Activated CD4-positive, alpha-beta memory T cell treated with anti-CD3 and anti-CD28 coated beads for 36 hours (primary cell): ENCODE measurements around the gene SMCR8. TPM values are rescaled to one million over a fixed set of nuclear protein-coding genes. Genes with fewer than 3 reads are reported as not detected.
"Not testable (repeated sequence)": the region's sequence is repeated elsewhere in the genome, so short reads cannot be mapped to it uniquely, and the experiment has no call there.

ENCODE experiments used
- CTCF ChIA-PET: fragments of 350-600 bp; sonication (Branson Sonifier 250); formaldehyde crosslinking; loops from one replicate; lab custom pipeline; 2021; ENCODE audit warnings: antibody characterized with exemption, inconsistent platforms; lab: Charles Lee
- POLR2A ChIA-PET: fragments of 350-600 bp; sonication (Branson Sonifier 250); formaldehyde crosslinking; loops from one replicate; lab custom pipeline; 2021; ENCODE audit warnings: antibody characterized with exemption; lab: Charles Lee
- DNase-seq: peaks from one replicate; pipeline ENCODE4 v3.0.0-alpha.2; 2020
- H3K27ac Mint-ChIP-seq: one replicate; pipeline ENCODE4 v1.8.0; 2021; ENCODE audit warnings: mixed read lengths
- H3K27me3 Mint-ChIP-seq: one replicate; pipeline ENCODE4 v1.8.0; 2021; ENCODE audit warnings: mixed read lengths
- H3K36me3 Mint-ChIP-seq: one replicate; pipeline ENCODE4 v1.8.0; 2021; ENCODE audit warnings: mixed read lengths
- H3K4me1 Mint-ChIP-seq: one replicate; pipeline ENCODE4 v1.8.0; 2021; ENCODE audit warnings: low read depth, mixed read lengths
- H3K4me3 Mint-ChIP-seq: one replicate; pipeline ENCODE4 v1.8.0; 2021; ENCODE audit warnings: mild to moderate bottlenecking, mixed read lengths
- H3K9me3 Mint-ChIP-seq: one replicate; pipeline ENCODE4 v1.8.0; 2021; ENCODE audit warnings: mixed read lengths
- intact Hi-C: fragments of 100-400 bp; cut with micrococcal nuclease; formaldehyde crosslinking; loops from one replicate; pipeline ENCODE4 v1.15.1; 2023
- total RNA-seq, 2 experiments: library from RNA; stranded (reverse); gene quantifications; one replicate each; pipeline ENCODE4 v1.2.3, GENCODE V29; 2021

Gene SMCR8
- total RNA-seq, 2 experiments from 2014 or later = 11.1 to 11.3 TPM

GRCh38 chr17:18331879-18332278 lies 16.8 kb downstream of the SMCR8 start:
- peaks cover 27% of the 10 kb centered on the region for H3K36me3 Mint-ChIP-seq
- ChIA-PET CTCF (interaction anchor here (1.1 kb wide), 1 partner anchor 83 kb away, joined by 3 read pairs; no protein-coding TSS in a partner anchor), POLR2A (interaction anchor here (0.6 to 1.2 kb wide), 2 partner anchors 8 to 10 kb away, joined by 3 read pairs; no protein-coding TSS in a partner anchor)
- intact Hi-C loops = no loop called here
- no peak overlapping the region for H3K4me3 Mint-ChIP-seq
- DNase-seq = no peak
- peak overlapping the region; percentile 54 for H3K27ac Mint-ChIP-seq
- H3K27me3 Mint-ChIP-seq = no peaks in the 10 kb centered on the region
- peaks cover 7% of the 10 kb centered on the region for H3K4me1 Mint-ChIP-seq
- H3K9me3 Mint-ChIP-seq = no peaks in the 10 kb centered on the region

DNA sequence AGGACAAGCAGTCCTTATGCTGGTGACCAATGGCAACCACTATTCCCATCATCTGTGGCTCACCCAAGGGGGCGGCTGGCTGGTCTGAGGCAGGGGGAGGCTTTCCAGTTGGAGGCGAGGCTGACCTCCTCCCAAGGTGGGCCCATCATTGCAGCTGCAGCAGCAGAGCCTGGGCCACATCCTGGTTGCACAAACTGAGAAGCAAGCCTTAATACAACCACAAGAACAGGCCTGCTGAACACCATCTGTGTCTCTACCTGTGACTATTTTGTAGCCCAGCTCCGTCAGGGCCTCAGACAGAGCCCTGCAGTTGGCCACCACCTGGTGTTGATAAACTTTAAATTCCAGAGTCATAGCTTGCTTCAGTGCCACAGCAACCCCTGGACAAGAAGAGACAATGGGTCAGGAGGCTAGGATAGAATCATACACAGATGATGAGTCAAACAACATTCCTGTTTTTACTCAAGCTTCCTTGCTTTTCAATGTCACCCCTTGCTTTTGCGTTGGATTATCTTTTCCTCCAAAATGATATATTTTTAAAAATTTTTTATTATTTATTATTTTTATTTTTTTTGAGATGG lies 17.9 kb downstream of the SMCR8 start:
- intact Hi-C loops = no loop called here
- no peak overlapping the region for H3K4me3 Mint-ChIP-seq
- ChIA-PET CTCF (interaction anchor here (1.1 kb wide), 1 partner anchor 85 kb away, joined by 3 read pairs; no protein-coding TSS in a partner anchor), POLR2A (no interaction called here)
- H3K27me3 Mint-ChIP-seq = no peaks in the 10 kb centered on the region
- peaks cover 7% of the 10 kb centered on the region for H3K4me1 Mint-ChIP-seq
- no peaks in the 10 kb centered on the region for H3K9me3 Mint-ChIP-seq
- peaks cover 24% of the 10 kb centered on the region for H3K36me3 Mint-ChIP-seq
- no peak for DNase-seq
- no peak overlapping the region for H3K27ac Mint-ChIP-seq

GRCh38 chr17:18338158-18338557 lies 23.1 kb downstream of the SMCR8 start:
- H3K4me3 Mint-ChIP-seq, intact Hi-C loops, POLR2A ChIA-PET, H3K27ac Mint-ChIP-seq, CTCF ChIA-PET, H3K27me3 Mint-ChIP-seq, DNase-seq, H3K9me3 Mint-ChIP-seq, H3K4me1 Mint-ChIP-seq: not testable (repeated sequence)
- peaks cover 33% of the 10 kb centered on the region for H3K36me3 Mint-ChIP-seq

GRCh38 chr17:18339933-18340332 lies 24.8 kb downstream of the SMCR8 start:
- POLR2A ChIA-PET = no interaction called here

GRCh38 chr17:18344021-18344420 lies 28.9 kb downstream of the SMCR8 start:
- no peak overlapping the region for H3K4me3 Mint-ChIP-seq
- peaks cover 38% of the 10 kb centered on the region for H3K36me3 Mint-ChIP-seq
- no peak overlapping the region for H3K27ac Mint-ChIP-seq
- CTCF ChIA-PET = no interaction called here
- H3K9me3 Mint-ChIP-seq = no peaks in the 10 kb centered on the region
- POLR2A ChIA-PET = no interaction called here
- intact Hi-C loops = no loop called here
- DNase-seq = no peak
- no peaks in the 10 kb centered on the region for H3K27me3 Mint-ChIP-seq
- H3K4me1 Mint-ChIP-seq = no peaks in the 10 kb centered on the region

More at GRCh38 chr17:18339933-18340332, 24.8 kb downstream of the SMCR8 start:
- intact Hi-C loops = no loop called here
- Mint-ChIP-seq H3K4me3 (no peak overlapping the region), H3K27ac (no peak overlapping the region), H3K36me3 (peaks cover 33% of the 10 kb centered on the region), H3K9me3 (no peaks in the 10 kb centered on the region), H3K4me1 (no peaks in the 10 kb centered on the region), H3K27me3 (no peaks in the 10 kb centered on the region)
- CTCF ChIA-PET = no interaction called here
- DNase-seq = no peak

DNA sequence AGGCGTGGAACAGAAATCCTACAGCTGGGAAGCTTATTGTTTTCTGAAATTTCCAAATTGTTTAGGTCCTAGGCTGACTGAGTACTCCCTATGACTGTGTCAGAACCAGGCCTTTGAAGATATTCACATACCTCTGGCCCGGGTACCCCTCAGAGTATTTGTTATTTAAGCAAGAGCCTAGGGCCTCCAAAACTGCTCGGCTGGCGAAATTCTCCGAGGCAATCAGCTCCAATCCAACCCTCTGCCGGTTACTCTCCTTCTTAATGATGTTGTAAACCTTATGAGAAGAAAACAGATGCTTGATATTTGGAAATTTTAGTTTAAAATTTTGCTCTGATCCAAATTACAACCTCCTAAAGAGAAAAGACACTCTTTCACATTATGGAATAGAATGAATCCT lies 38.4 kb downstream of the SMCR8 start:
- H3K9me3 Mint-ChIP-seq = no peaks in the 10 kb centered on the region
- H3K4me1 Mint-ChIP-seq = peaks cover 2% of the 10 kb centered on the region
- no peak overlapping the region for H3K27ac Mint-ChIP-seq
- intact Hi-C loops = no loop called here
- POLR2A ChIA-PET = no interaction called here
- H3K27me3 Mint-ChIP-seq = no peaks in the 10 kb centered on the region
- no peak overlapping the region for H3K4me3 Mint-ChIP-seq
- no peak for DNase-seq
- H3K36me3 Mint-ChIP-seq = peaks cover 17% of the 10 kb centered on the region
- CTCF ChIA-PET = no interaction called here

GRCh38 chr17:18356624-18357023 lies 41.5 kb downstream of the SMCR8 start:
- no peak overlapping the region for H3K4me3 Mint-ChIP-seq
- ChIA-PET POLR2A (interaction anchor here (0.6 kb wide), 1 partner anchor 168 kb away, joined by 4 read pairs; no protein-coding TSS in a partner anchor), CTCF (no interaction called here)
- H3K9me3 Mint-ChIP-seq = no peaks in the 10 kb centered on the region
- no peak for DNase-seq
- no peak overlapping the region for H3K27ac Mint-ChIP-seq
- no peaks in the 10 kb centered on the region for H3K27me3 Mint-ChIP-seq
- peaks cover 2% of the 10 kb centered on the region for H3K4me1 Mint-ChIP-seq
- intact Hi-C loops = no loop called here
- peaks cover 20% of the 10 kb centered on the region for H3K36me3 Mint-ChIP-seq

GRCh38 chr17:18360518-18360917 lies 45.4 kb downstream of the SMCR8 start:
- H3K27ac Mint-ChIP-seq = no peak overlapping the region
- peaks cover 16% of the 10 kb centered on the region for H3K4me1 Mint-ChIP-seq
- intact Hi-C loops = no loop called here
- H3K4me3 Mint-ChIP-seq = no peak overlapping the region
- POLR2A ChIA-PET = no interaction called here
- no peaks in the 10 kb centered on the region for H3K27me3 Mint-ChIP-seq
- DNase-seq = no peak
- CTCF ChIA-PET = no interaction called here
- no peaks in the 10 kb centered on the region for H3K9me3 Mint-ChIP-seq
- peaks cover 6% of the 10 kb centered on the region for H3K36me3 Mint-ChIP-seq

- no peak for DNase-seq
- peaks cover 4% of the 10 kb centered on the region for H3K36me3 Mint-ChIP-seq
- H3K4me3 Mint-ChIP-seq = peak overlapping the region; percentile 88
- peaks cover 16% of the 10 kb centered on the region for H3K4me1 Mint-ChIP-seq
- intact Hi-C loops = no loop called here
- no peak overlapping the region for H3K27ac Mint-ChIP-seq
- H3K9me3 Mint-ChIP-seq = no peaks in the 10 kb centered on the region
- ChIA-PET CTCF (interaction anchor here (0.8 to 1.0 kb wide), 2 partner anchors 134 to 264 kb away, joined by 4 read pairs; no protein-coding TSS in a partner anchor), POLR2A (interaction anchor here (1.0 kb wide), 1 partner anchor 35 kb away, joined by 3 read pairs; no protein-coding TSS in a partner anchor)
- H3K27me3 Mint-ChIP-seq = no peaks in the 10 kb centered on the region
Measured at GRCh38 chr17:18361837-18362697, 47.0 kb downstream of the SMCR8 start.

DNA sequence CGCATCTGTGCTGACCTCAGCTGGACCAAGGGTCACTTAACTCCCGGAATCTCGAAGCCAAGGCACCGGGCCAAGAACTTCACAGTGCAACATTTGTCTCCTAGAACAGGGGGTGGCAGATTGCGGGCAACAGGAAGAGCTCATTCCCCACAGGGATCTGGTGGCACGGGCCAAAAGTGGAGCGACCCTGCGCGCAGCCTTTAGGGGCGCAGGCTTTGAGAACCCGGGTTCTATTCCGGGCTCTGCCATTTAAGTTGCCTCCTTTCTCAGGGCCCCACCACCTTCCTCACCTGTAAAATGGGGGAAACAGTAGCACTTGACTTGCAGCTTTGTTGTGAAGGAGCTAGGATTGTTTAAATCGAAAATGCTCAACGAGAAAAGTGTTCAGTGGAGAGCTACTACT lies 47.6 kb downstream of the SMCR8 start:
- Mint-ChIP-seq H3K4me1 (peaks cover 15% of the 10 kb centered on the region), H3K4me3 (peak overlapping the region; percentile 88), H3K27ac (no peak overlapping the region), H3K9me3 (no peaks in the 10 kb centered on the region), H3K27me3 (no peaks in the 10 kb centered on the region), H3K36me3 (peaks cover 4% of the 10 kb centered on the region)
- ChIA-PET CTCF (interaction anchor here (0.8 to 1.2 kb wide), 3 partner anchors 134 to 264 kb away, joined by 3 to 4 read pairs (median 4); no protein-coding TSS in a partner anchor), POLR2A (interaction anchor here (1.0 kb wide), 1 partner anchor 35 kb away, joined by 3 read pairs; no protein-coding TSS in a partner anchor)
- peak; percentile 25 for DNase-seq
- intact Hi-C loops = loop anchor here (1.0 kb wide), 1 partner anchor 47 kb away; the partner anchor contains the start of gene SMCR8

DNA sequence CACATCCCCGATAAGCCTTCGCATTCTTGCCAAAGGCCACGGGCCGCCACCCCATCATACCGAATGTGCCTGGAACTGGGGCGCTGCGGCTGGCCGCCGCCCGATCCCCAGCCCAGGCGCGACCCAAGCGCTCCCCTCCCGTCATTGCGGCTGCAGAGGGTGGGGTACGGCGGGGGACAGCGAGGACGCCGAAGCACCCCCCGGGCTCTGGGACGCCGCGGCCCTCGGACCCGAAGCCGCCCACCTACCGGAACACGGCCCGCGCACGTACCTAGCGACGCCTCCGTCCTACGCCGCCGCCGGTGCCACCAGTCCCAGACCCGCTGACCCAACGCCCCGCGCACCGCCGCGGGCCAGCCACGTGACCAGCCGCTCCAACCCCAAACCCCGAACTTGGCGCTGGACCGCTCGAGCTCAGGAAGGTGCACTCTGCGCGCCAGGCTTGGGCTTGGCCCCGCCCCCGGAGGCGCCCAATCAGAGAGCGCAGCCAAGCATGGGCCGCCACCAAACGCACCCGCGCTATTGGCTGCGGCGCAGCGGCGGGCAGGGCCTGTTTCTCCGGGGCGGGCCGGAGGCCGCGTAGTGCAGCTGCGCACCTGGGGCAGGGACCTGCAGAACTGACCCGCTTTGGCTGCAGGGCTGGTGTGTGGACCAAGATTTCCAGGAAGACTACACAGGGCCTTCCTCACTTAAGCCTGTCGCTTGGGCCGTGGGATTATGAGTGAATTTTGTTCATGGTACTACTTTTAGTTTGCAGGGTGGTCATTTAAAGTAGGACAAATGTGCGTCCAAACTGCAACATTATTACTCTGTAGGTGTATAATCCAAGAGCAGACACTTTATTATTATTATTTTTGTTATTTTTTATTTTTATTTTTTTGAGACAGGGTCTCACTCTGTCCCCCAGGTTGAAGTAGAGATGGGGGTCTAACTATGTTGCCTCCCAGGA lies 48.3 kb downstream of the SMCR8 start, which contains the start of gene SHMT1:
Gene SHMT1 (minus strand): TSS at position 450 of the 949 bp plus-strand sequence. CDS start 7,569 bp downstream, outside the sequence.
- Mint-ChIP-seq H3K4me3 (peak within 1 kb of the TSS; percentile 88), H3K36me3 (peaks cover 4% of the 10 kb centered on the region), H3K4me1 (peaks cover 15% of the 10 kb centered on the region), H3K9me3 (no peaks in the 10 kb centered on the region), H3K27me3 (no peaks in the 10 kb centered on the region), H3K27ac (peak within 1 kb of the TSS; percentile 81)
- peak; percentile 95 for DNase-seq
- ChIA-PET CTCF (interaction anchor here (0.7 to 1.2 kb wide), 3 partner anchors 105 to 146 kb away, joined by 3 to 4 read pairs (median 3); partner anchors contain the start of gene FLII), POLR2A (no interaction called here)
- intact Hi-C loops = loop anchor here (1.0 kb wide), 1 partner anchor 48 kb away; the partner anchor contains the start of gene SMCR8
